Rectal smooth muscle tissue (tissue), 1 donor: Measurements from ENCODE around the gene ACOXL.

Experiments used
- H3K27ac ChIP-seq: one replicate; pipeline ENCODE4 v1.7.0; 2013; ENCODE audit warnings: low read depth, low read length, inconsistent platforms
- H3K27me3 ChIP-seq: one replicate; pipeline ENCODE4 v1.7.0; 2013; ENCODE audit warnings: low read length; ENCODE audit not compliant: control insufficient read depth, insufficient read depth
- H3K36me3 ChIP-seq: one replicate; pipeline ENCODE4 v1.7.0; 2013; ENCODE audit warnings: low read length; ENCODE audit not compliant: control insufficient read depth, insufficient read depth
- H3K4me1 ChIP-seq: one replicate; pipeline ENCODE4 v1.7.0; 2013; ENCODE audit warnings: low read length; ENCODE audit not compliant: control insufficient read depth, insufficient read depth
- H3K4me3 ChIP-seq: one replicate; pipeline ENCODE4 v1.7.0; 2013; ENCODE audit warnings: low read length
- H3K9ac ChIP-seq: one replicate; pipeline ENCODE4 v1.7.0; 2013; ENCODE audit warnings: low read length

ACOXL gene

GRCh38 chr2:111134055-111134454 is 401.7 kb downstream of the ACOXL start:
- H3K9ac ChIP-seq = no peak overlapping the region
- H3K27ac ChIP-seq = no peak overlapping the region
- no peaks in the 10 kb centered on the region for H3K36me3 ChIP-seq
- no peaks in the 10 kb centered on the region for H3K4me1 ChIP-seq
- H3K4me3 ChIP-seq = no peak overlapping the region
- no peaks in the 10 kb centered on the region for H3K27me3 ChIP-seq

GRCh38 chr2:111135237-111135909 is 403.0 kb downstream of the ACOXL start:
- no peaks in the 10 kb centered on the region for H3K27me3 ChIP-seq
- H3K27ac ChIP-seq = no peak overlapping the region
- H3K4me1 ChIP-seq = no peaks in the 10 kb centered on the region
- H3K36me3 ChIP-seq = no peaks in the 10 kb centered on the region
- no peak overlapping the region for H3K9ac ChIP-seq
- no peak overlapping the region for H3K4me3 ChIP-seq

GRCh38 chr2:111135910-111136297 is 403.5 kb downstream of the ACOXL start:
- H3K9ac ChIP-seq = no peak overlapping the region
- H3K4me3 ChIP-seq = no peak overlapping the region
- H3K4me1 ChIP-seq = no peaks in the 10 kb centered on the region
- no peaks in the 10 kb centered on the region for H3K36me3 ChIP-seq
- no peaks in the 10 kb centered on the region for H3K27me3 ChIP-seq
- H3K27ac ChIP-seq = no peak overlapping the region

- Histone ChIP-seq H3K4me3 (no peak overlapping the region), H3K36me3 (no peaks in the 10 kb centered on the region), H3K9ac (no peak overlapping the region), H3K4me1 (no peaks in the 10 kb centered on the region), H3K27me3 (no peaks in the 10 kb centered on the region), H3K27ac (no peak overlapping the region)
Measured at GRCh38 chr2:111138839-111139238, 406.5 kb downstream of the ACOXL start.

GRCh38 chr2:111139637-111140317 is 407.4 kb downstream of the ACOXL start:
- H3K4me1 ChIP-seq = no peaks in the 10 kb centered on the region
- no peak overlapping the region for H3K27ac ChIP-seq
- H3K4me3 ChIP-seq = no peak overlapping the region
- no peaks in the 10 kb centered on the region for H3K27me3 ChIP-seq
- no peaks in the 10 kb centered on the region for H3K36me3 ChIP-seq
- H3K9ac ChIP-seq = no peak overlapping the region

- no peaks in the 10 kb centered on the region for H3K27me3 ChIP-seq
- H3K4me1 ChIP-seq = no peaks in the 10 kb centered on the region
- H3K9ac ChIP-seq = no peak overlapping the region
- H3K27ac ChIP-seq = no peak overlapping the region
- H3K4me3 ChIP-seq = no peak overlapping the region
- no peaks in the 10 kb centered on the region for H3K36me3 ChIP-seq
Measured at GRCh38 chr2:111140815-111141214, 408.4 kb downstream of the ACOXL start.

- Histone ChIP-seq H3K36me3 (no peaks in the 10 kb centered on the region), H3K9ac (no peak overlapping the region), H3K4me3 (no peak overlapping the region), H3K27ac (no peak overlapping the region), H3K4me1 (no peaks in the 10 kb centered on the region), H3K27me3 (no peaks in the 10 kb centered on the region)
Measured at GRCh38 chr2:111142101-111142500, 409.7 kb downstream of the ACOXL start.

GRCh38 chr2:111143107-111143842 is 410.9 kb downstream of the ACOXL start:
- Histone ChIP-seq H3K27me3 (no peaks in the 10 kb centered on the region), H3K36me3 (no peaks in the 10 kb centered on the region), H3K4me1 (no peaks in the 10 kb centered on the region), H3K9ac (no peak overlapping the region), H3K27ac (no peak overlapping the region), H3K4me3 (no peak overlapping the region)

GRCh38 chr2:111143843-111144198 is 411.4 kb downstream of the ACOXL start:
- H3K4me1 ChIP-seq = no peaks in the 10 kb centered on the region
- no peak overlapping the region for H3K4me3 ChIP-seq
- H3K36me3 ChIP-seq = no peaks in the 10 kb centered on the region
- no peak overlapping the region for H3K27ac ChIP-seq
- no peaks in the 10 kb centered on the region for H3K27me3 ChIP-seq
- H3K9ac ChIP-seq = no peak overlapping the region

- Histone ChIP-seq H3K36me3 (no peaks in the 10 kb centered on the region), H3K4me1 (no peaks in the 10 kb centered on the region), H3K27ac (no peak overlapping the region), H3K27me3 (no peaks in the 10 kb centered on the region), H3K9ac (no peak overlapping the region), H3K4me3 (no peak overlapping the region)
Measured at GRCh38 chr2:111145103-111145760, 412.9 kb downstream of the ACOXL start.

- Histone ChIP-seq H3K4me1 (no peaks in the 10 kb centered on the region), H3K4me3 (no peak overlapping the region), H3K27me3 (no peaks in the 10 kb centered on the region), H3K27ac (no peak overlapping the region), H3K36me3 (no peaks in the 10 kb centered on the region), H3K9ac (no peak overlapping the region)
Measured at GRCh38 chr2:111145951-111146350, 413.6 kb downstream of the ACOXL start.

- H3K36me3 ChIP-seq = no peaks in the 10 kb centered on the region
- no peak overlapping the region for H3K4me3 ChIP-seq
- no peaks in the 10 kb centered on the region for H3K4me1 ChIP-seq
- no peaks in the 10 kb centered on the region for H3K27me3 ChIP-seq
- no peak overlapping the region for H3K27ac ChIP-seq
- H3K9ac ChIP-seq = no peak overlapping the region
Measured at GRCh38 chr2:111148225-111148873, 416.0 kb downstream of the ACOXL start.
